ENCODE measurements around the gene TNFRSF11A. TPM values are rescaled to one million over a fixed set of nuclear protein-coding genes. Genes with fewer than 3 reads are reported as not detected.

Gene TNFRSF11A
- total RNA-seq, 3 donors from 2014 or later, result 23.3 to 87.3 (median 59.3) TPM

DNA sequence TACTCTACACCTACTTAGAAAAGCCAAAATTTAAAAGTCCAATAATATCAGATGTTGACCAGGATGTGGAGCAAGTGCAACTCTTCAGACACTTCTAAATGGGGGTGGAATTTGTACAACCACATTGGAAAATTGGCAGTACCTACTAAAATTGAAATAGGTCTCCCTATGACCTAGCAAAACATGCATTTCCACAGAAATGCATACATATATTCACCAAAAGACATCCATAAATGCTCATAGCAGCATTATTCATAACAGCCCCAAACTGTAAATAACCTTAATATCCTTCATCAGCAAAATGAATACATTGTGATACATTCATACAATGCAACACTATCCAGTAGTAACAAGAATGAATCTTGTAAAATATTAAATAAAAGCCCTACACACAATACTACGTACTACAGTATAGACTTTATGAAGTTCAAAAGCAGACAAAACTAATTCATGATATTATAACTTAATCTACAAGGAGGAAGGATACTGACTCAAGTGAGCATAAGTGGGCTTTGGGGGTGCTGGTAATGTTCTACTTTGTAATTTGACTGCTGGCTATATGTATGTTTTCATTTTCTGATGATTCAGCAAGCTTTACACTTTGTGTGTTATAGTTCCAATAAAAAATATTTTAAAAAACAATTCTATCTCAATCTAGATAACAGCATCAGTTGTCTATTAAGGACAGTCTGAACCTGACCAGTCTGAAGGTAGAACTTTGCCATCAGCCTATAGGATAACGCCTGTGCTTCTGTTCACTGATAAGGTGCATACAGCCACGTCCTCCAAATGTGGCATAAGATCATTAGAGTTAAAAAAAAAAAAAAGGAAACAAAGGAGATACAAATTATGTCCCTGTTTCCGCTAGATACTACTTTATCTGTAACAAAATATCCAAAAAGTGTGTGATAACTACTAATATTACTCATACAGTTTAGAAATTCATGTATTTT, 6.6 kb upstream of the TNFRSF11A start:
- Histone ChIP-seq H3K4me1 (ENCODE audit: low read depth) (no peaks in the 10 kb centered on the region), H3K4me3 (no peak overlapping the region), H3K36me3 (ENCODE audit: low read depth) (no peaks in the 10 kb centered on the region), H3K9me3 (no peaks in the 10 kb centered on the region)
- ATAC-seq, result no peak
- intact Hi-C loops (cut with DNase I, micrococcal nuclease), result no loop called here
- TF ChIP-seq, protein P1, sequence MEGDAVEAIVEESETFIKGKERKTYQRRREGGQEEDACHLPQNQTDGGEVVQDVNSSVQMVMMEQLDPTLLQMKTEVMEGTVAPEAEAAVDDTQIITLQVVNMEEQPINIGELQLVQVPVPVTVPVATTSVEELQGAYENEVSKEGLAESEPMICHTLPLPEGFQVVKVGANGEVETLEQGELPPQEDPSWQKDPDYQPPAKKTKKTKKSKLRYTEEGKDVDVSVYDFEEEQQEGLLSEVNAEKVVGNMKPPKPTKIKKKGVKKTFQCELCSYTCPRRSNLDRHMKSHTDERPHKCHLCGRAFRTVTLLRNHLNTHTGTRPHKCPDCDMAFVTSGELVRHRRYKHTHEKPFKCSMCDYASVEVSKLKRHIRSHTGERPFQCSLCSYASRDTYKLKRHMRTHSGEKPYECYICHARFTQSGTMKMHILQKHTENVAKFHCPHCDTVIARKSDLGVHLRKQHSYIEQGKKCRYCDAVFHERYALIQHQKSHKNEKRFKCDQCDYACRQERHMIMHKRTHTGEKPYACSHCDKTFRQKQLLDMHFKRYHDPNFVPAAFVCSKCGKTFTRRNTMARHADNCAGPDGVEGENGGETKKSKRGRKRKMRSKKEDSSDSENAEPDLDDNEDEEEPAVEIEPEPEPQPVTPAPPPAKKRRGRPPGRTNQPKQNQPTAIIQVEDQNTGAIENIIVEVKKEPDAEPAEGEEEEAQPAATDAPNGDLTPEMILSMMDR (IDR thresholded peaks at IDR 0.05), result no peak
- no peak for DNase-seq

DNA sequence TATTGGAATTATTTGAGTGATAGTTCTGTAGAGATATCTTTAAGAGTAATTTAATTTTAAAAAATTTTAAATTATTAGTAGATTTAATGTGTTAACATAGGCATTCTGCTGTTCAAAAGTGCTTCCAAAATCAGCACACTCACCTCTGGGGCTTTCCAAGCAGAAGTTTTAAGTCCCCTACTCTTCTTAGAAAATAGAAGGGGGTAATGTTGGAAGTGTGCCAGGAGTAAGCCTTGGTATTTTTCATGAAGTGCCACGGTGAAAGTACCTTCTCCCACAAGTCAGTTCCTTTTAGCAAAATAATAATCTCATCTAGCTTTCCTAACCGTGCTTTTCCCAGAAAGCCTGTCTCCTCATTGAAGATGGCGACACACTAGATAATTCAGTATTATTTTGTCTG, 3.9 kb upstream of the TNFRSF11A start:
- H3K4me3 ChIP-seq, result no peak overlapping the region
- TF ChIP-seq, protein P1 (IDR thresholded peaks at IDR 0.05), result no peak
- intact Hi-C loops (cut with DNase I, micrococcal nuclease), result no loop called here

DNA sequence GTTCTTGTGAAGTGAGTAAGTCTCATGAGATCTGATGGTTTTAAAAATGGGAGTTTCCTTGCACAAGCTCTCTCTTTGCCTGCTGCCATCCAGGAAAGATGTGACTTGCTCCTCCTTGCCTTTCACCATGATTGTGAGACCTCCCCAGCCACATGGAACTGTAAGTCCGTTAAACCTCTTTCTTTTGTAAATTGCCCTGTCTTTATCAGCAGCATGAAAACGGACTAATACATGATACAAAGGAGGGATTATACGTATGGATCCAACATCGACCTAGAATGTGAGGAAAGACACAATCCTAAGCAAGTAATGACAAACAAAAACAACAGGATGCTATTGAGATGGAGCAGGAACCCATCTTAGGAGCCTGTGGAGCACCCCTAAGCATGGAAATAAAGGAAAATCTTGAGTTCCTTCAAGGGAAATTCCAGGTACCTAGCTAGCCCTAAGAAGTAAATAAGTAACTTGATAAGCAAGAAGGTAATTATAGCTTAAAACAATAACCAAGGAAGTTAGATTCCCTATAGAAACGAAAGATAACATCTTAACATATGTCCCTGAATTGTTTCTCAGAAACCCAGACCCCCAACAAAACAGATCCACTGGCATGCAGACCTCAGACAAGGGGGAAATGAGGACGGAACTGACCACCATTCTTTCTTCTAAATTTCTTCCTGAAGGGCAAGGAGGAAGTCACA, 1.5 kb upstream of the TNFRSF11A start:
- TF ChIP-seq, protein P1 (IDR thresholded peaks at IDR 0.05), result no peak
- Histone ChIP-seq H3K9me3 (no peaks in the 10 kb centered on the region), H3K36me3 (ENCODE audit: low read depth) (no peaks in the 10 kb centered on the region), H3K4me1 (ENCODE audit: low read depth) (peaks cover 23% of the 10 kb centered on the region), H3K4me3 (no peak overlapping the region)
- intact Hi-C loops (cut with DNase I, micrococcal nuclease), result no loop called here
- ATAC-seq, result no peak
- no peak for DNase-seq

More for the DNA sequence above, 3.9 kb upstream of the TNFRSF11A start:
- ATAC-seq, result no peak
- no peak for DNase-seq
- Histone ChIP-seq H3K9me3 (no peaks in the 10 kb centered on the region), H3K4me1 (ENCODE audit: low read depth) (peaks cover 15% of the 10 kb centered on the region), H3K36me3 (ENCODE audit: low read depth) (no peaks in the 10 kb centered on the region)

DNA sequence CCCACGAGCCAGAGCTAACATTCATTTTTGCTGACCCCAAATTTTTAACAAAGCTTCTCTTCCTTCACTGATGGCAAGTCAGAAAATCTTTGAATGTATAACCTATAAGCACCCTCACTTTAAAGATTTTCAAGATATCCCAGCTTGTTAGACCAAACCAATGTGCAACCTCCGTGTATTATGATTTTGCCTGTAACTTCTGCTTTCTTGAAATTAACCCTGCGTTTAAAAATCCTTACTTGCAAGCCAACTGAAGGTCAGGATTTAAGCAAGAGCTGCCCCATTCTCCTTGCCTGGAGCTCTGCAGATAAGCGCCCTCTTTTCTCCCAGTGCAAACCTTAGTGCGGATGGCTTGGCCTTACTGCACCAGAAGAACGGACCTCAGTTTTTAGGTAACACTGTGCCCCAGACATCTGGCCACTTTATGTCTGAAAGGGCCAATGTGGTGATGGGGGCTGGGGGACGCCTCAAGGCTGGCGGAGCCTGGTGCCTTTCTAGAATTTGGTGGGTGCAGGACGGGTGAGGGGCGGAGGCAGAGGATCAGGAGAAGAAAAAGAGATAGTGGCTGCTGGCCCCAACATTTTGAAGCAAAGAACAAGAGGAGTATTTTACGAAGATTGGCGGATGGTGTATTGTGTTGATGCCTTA, 805 bp upstream of the TNFRSF11A start:
- TF ChIP-seq, protein P1 (IDR thresholded peaks at IDR 0.05), result no peak
- H3K9me3 ChIP-seq, result no peaks in the 10 kb centered on the region
- intact Hi-C loops (cut with DNase I, micrococcal nuclease), result no loop called here
- DNase-seq, result no peak
- H3K4me1 ChIP-seq (ENCODE audit: low read depth), result peaks cover 27% of the 10 kb centered on the region
- H3K36me3 ChIP-seq (ENCODE audit: low read depth), result no peaks in the 10 kb centered on the region
- ATAC-seq, result no peak
- no peak overlapping the region for H3K4me3 ChIP-seq

DNA sequence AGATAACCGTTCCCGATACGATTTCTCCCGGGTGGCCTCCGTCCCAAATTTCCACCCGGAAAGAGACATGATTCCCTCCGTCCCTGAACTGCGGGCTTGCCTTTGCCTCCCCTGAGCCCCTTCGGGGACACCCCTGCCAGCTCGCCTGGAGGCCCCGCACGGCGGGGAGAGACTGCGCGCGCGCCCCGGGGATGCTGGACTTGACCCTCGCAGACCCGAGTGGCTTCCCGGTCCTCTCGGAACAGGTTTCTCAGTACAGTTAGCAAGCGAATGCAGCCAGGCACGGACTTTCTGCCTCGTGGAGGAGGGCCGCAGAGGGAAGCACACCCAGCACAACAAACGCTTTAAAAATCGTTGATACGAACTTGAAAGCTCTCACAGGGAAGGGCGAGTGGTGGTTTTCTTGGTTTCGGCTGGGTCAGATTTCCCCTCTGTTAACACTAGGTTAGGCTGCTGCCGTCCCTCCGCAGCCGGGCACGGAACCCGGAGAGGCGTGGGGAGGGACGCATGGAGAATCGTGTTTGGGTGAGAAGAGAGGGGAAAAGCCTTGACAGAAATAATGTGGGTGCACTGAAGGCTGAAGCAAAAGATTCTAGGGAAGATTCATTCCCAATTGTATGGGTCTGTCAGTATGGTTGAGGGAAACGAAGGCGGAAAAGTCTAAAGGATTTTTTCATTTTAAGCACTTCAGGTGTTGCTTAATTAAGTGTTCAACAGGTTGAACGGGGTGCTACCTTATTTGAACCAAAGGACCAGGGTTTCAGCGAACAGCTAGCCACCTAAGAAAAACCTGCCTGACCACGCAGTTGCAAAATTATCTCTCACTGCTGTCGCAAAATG, 916 bp downstream of the TNFRSF11A start:
- Histone ChIP-seq H3K4me1 (ENCODE audit: low read depth) (peaks cover 43% of the 10 kb centered on the region), H3K4me3 (peak overlapping the region; percentile 33), H3K36me3 (ENCODE audit: low read depth) (no peaks in the 10 kb centered on the region), H3K9me3 (no peaks in the 10 kb centered on the region)
- intact Hi-C loops (cut with DNase I, micrococcal nuclease), result no loop called here
- ATAC-seq (no peak), DNase-seq (peak in 1 of 3 donors; percentile 64)
- TF ChIP-seq, protein P1 (IDR thresholded peaks at IDR 0.05), result no peak

Data from mucosa of descending colon (tissue), 3 donors.